K562 (cell line): ENCODE data around the gene TFPI2. TPM values are rescaled to one million over a fixed set of nuclear protein-coding genes. Genes with fewer than 3 reads are reported as not detected.
"Not testable (repeated sequence)": the region's sequence is repeated elsewhere in the genome, so short reads cannot be mapped to it uniquely, and the experiment has no call there.

Source experiments
- ATAC-seq: fragments of 200-7000 bp; cut with Tn5 transposase; 3 replicates; pipeline ENCODE4 v1.9.1; 2020; ENCODE audit warnings: moderate library complexity
- BruUV-seq: library from RNA; stranded (reverse); fragments of 400-500 nt; replicated peaks from 2 replicates; lab custom pipeline; 2021; lab: Mats Ljungman, UMichigan
- CTCF ChIA-PET: fragments of 300-600 bp; formaldehyde crosslinking; extraction: SDS; loops from one replicate; lab custom pipeline; 2021; ENCODE audit warnings: low intra/inter-chr PET ratio; lab: Yijun Ruan, JAX
- POLR2A ChIA-PET: fragments of 300-600, 350-650 bp; sonication (Branson Sonifier 250); formaldehyde crosslinking; extraction: SDS; loops from one replicate; lab custom pipeline; 2021; ENCODE audit warnings: antibody characterized with exemption, inconsistent platforms; lab: Yijun Ruan, JAX
- DNase-seq, 4 experiments: peaks; one replicate each; pipeline versions ENCODE4 v3.0.0 to v3.0.0-alpha.2; 2011 to 2018; ENCODE audit warnings: low spot score in 3 of 4, mixed read lengths in 3 of 4; ENCODE audit errors: extremely low read depth in 1 of 4
- FAIRE-seq: peaks from 2 replicates; lab custom pipeline; 2011; peaks lifted over from hg19 to GRCh38; lab: Jason Lieb, UNC
- H2AFZ ChIP-seq: 2 replicates; pipeline ENCODE4 v1.6.0; 2011; ENCODE audit warnings: low read depth, low read length, control low read depth, inconsistent platforms
- H3K27ac ChIP-seq: fragments of 200-600 bp; 3 replicates; pipeline ENCODE4 v1.8.0; 2011; ENCODE audit warnings: low read depth, mild to moderate bottlenecking, control low read depth, inconsistent platforms, low read length, moderate library complexity, mixed read lengths; ENCODE audit errors: extremely low read depth
- H3K27me3 ChIP-seq, 2 experiments: fragments of 300-600 bp in 1 of 2; 2 replicates in 1 of 2; 3 replicates in 1 of 2; pipeline versions ENCODE4 v1.6.0 to v1.8.0; 2011; ENCODE audit warnings: inconsistent platforms in 2 of 2, low read length in 2 of 2, mild to moderate bottlenecking in 1 of 2, mixed read lengths in 1 of 2, moderate library complexity in 1 of 2; ENCODE audit not compliant: control insufficient read depth in 2 of 2, insufficient read depth in 2 of 2
- H3K36me3 ChIP-seq: fragments of 300-600 bp; 3 replicates; pipeline ENCODE4 v1.8.0; 2011; ENCODE audit warnings: mild to moderate bottlenecking, low read length, inconsistent platforms; ENCODE audit not compliant: control insufficient read depth, insufficient read depth
- H3K4me1 ChIP-seq, 2 experiments: fragments of 200-600 bp in 1 of 2; replicated peaks in 1 of 2; 2 replicates in 1 of 2; 3 replicates in 1 of 2; pipeline versions ENCODE4 v1.5.1 to v1.8.0; 2011; ENCODE audit warnings: inconsistent platforms in 2 of 2, low read length in 2 of 2, mild to moderate bottlenecking in 1 of 2, mixed read lengths in 1 of 2, moderate library complexity in 1 of 2; ENCODE audit not compliant: control insufficient read depth in 2 of 2, insufficient read depth in 2 of 2
- H3K4me2 ChIP-seq: 2 replicates; pipeline ENCODE4 v1.6.1; 2011; ENCODE audit warnings: low read length, control low read depth, inconsistent platforms, mixed read lengths; ENCODE audit not compliant: insufficient read depth
- H3K4me3 ChIP-seq: fragments of 200-600 bp; sonication (generic), shearing (Covaris generic); 2 replicates; pipeline ENCODE4 v1.5.1; 2016; ENCODE audit warnings: control low read depth, inconsistent platforms
- H3K79me2 ChIP-seq: fragments of 200-600 bp; 3 replicates; pipeline ENCODE4 v1.8.0; 2011; ENCODE audit warnings: low read length, inconsistent platforms; ENCODE audit not compliant: control insufficient read depth, insufficient read depth
- H3K9ac ChIP-seq, 2 experiments: 2 replicates each; pipeline versions ENCODE4 v1.6.0 to v1.6.1; 2011; ENCODE audit warnings: low read depth in 2 of 2, low read length in 2 of 2, control low read depth in 1 of 2, inconsistent platforms in 1 of 2, mild to moderate bottlenecking in 1 of 2, mixed read lengths in 1 of 2; ENCODE audit not compliant: insufficient read depth in 1 of 2
- H3K9me1 ChIP-seq: one replicate; pipeline ENCODE4 v1.6.0; 2011; ENCODE audit warnings: inconsistent platforms, mild to moderate bottlenecking, low read length, moderate library complexity; ENCODE audit not compliant: control insufficient read depth, insufficient read depth
- H3K9me3 ChIP-seq: replicated peaks from 2 replicates; pipeline ENCODE4 v1.5.1; 2011; ENCODE audit warnings: low read depth, low read length, inconsistent platforms; ENCODE audit not compliant: control insufficient read depth, insufficient read depth
- H4K20me1 ChIP-seq: replicated peaks from 2 replicates; pipeline ENCODE4 v1.6.1; 2011; ENCODE audit warnings: low read length, inconsistent platforms, mixed read lengths; ENCODE audit not compliant: control insufficient read depth, insufficient read depth
- WGBS: fragments of 100-300 bp; shearing (Covaris generic); methylation state at CpG from one replicate; pipeline ENCODE4 v1.1.6; 2016; ENCODE audit warnings: low coverage, mixed read lengths; ENCODE audit not compliant: insufficient coverage; ENCODE audit errors: missing lambda C conversion rate; 5-methylcytosine and 5-hydroxymethylcytosine counted together
- in situ Hi-C: fragments of 300-500 bp; cut with MboI; formaldehyde crosslinking; loops from 4 replicates; pipeline ENCODE4 v1.15.0; 2018; ENCODE audit warnings: inconsistent platforms, mixed read lengths
- intact Hi-C: fragments of 100-400 bp; cut with micrococcal nuclease; formaldehyde crosslinking; loops from 2 replicates; pipeline ENCODE4 v1.14.2; 2022
- polyA plus RNA-seq, 8 experiments: library from polyadenylated mRNA; depleted of rRNA in 4 of 8; stranded (reverse) in 5 of 8; unstranded in 3 of 8; fragments of >200 nt; fragmentation: Nextera tagmentation in 2 of 8; fragmentation: Illumina TruSeq in 1 of 8; extraction: Ambion mirVana in 2 of 8; extraction: Trizol in 1 of 8; gene quantifications; 2 replicates each; pipeline versions ENCODE4 v1.2.1 to v1.2.3, GENCODE V29; 2011 to 2014; ENCODE audit warnings: inconsistent platforms in 1 of 8, missing spikeins in 1 of 8
- total RNA-seq, 7 experiments: library from RNA; depleted of rRNA in 6 of 7; stranded (reverse); fragments of >200 nt in 6 of 7; fragmentation: Illumina TruSeq in 2 of 7; extraction: Trizol in 2 of 7; gene quantifications; 2 replicates each; pipeline versions ENCODE4 v1.2.1 to v1.2.3, GENCODE V29; 2011 to 2021; ENCODE audit warnings: low replicate concordance in 1 of 7

The TFPI2 gene
- total and polyA plus RNA-seq, 9 of the 15 experiments (the other 6 are each of a cell fraction or from before 2014, with no cell fraction given): 0.07 to 0.25 (median 0.11) TPM; not detected in 4

DNA sequence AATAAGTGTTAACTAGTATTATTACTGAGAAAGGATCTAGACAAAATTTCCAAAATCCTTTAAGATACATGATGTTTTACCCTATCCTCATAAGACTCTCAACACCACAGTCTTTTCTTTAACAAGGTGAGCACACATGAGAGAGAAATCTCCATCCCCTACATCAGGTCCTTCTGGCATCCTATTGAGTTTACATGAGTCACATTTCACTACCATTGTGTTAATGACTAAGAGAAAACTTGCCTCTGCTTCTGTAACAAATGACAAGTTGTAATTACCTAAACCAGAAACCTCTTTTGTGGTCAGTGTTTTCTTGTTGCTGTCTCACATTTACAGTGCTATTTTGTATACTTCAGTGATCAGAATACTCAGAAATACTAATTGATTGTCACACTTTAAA, 21.1 kb upstream of the TFPI2 start:
- H3K27ac ChIP-seq, CTCF ChIA-PET, H3K27me3 ChIP-seq, H3K4me3 ChIP-seq, H3K9me1 ChIP-seq, H3K4me1 ChIP-seq, H2AFZ ChIP-seq, POLR2A ChIA-PET, H3K4me2 ChIP-seq, H3K36me3 ChIP-seq, intact Hi-C loops, H3K79me2 ChIP-seq, DNase-seq, in situ Hi-C loops, ATAC-seq, H3K9me3 ChIP-seq, BruUV-seq, H4K20me1 ChIP-seq, H3K9ac ChIP-seq: not testable (repeated sequence)
- FAIRE-seq: peak; percentile 72

DNA sequence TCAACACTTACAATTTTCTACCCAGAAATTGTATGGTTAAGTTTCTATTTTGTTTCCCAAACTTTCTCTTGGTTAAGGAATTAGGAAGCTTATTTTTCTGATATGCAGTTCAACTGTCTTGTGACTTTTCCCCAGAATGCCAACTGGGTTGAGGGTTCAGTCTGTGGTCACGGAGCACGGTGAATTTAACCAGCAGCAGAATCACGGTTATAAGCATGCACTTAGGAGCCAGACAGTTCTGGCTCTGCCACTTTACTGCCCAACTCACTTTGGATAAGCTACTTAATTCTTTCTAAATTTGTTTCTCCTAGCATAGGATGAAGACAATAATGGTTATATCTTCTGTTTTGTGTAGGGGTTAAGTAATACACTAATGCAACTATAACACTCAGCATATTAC, 20.7 kb upstream of the TFPI2 start:
- FAIRE-seq, H3K79me2 ChIP-seq, intact Hi-C loops, H3K36me3 ChIP-seq, H3K4me2 ChIP-seq, H2AFZ ChIP-seq, H3K27me3 ChIP-seq, POLR2A ChIA-PET, H3K9me3 ChIP-seq, BruUV-seq, H3K4me1 ChIP-seq, H3K9ac ChIP-seq, H3K4me3 ChIP-seq, H3K9me1 ChIP-seq, CTCF ChIA-PET, in situ Hi-C loops, H3K27ac ChIP-seq, DNase-seq, H4K20me1 ChIP-seq, ATAC-seq: not testable (repeated sequence)
- WGBS: 0% methylated on average over 2 of the region's 3 CpGs
